HepG2 (cell line): ENCODE data around the gene MTA1. TPM values are rescaled to one million over a fixed set of nuclear protein-coding genes. Genes with fewer than 3 reads are reported as not detected.

Experiments
- ARNT ChIP-seq: fragments of 450-650 bp; IDR thresholded peaks from 2 replicates; pipeline ENCODE4 v1.6.1; 2017
- HNRNPLL ChIP-seq: fragments of 200-400 bp; formaldehyde crosslinking; IDR thresholded peaks from 2 replicates; pipeline ENCODE4 v1.6.1; 2017; ENCODE audit warnings: mild to moderate bottlenecking, low read depth, low read length; ENCODE audit not compliant: poor library complexity, severe bottlenecking
- JDP2 ChIP-seq: sonication (generic); formaldehyde crosslinking; IDR thresholded peaks from 2 replicates; pipeline ENCODE4 v1.8.1; 2022; ENCODE audit warnings: missing genetic modification reagents, borderline replicate concordance
- NONO ChIP-seq, 2 experiments: fragments of 450-650 bp in 1 of 2; sonication (generic) in 1 of 2; formaldehyde crosslinking in 1 of 2; IDR thresholded peaks in 1 of 2; conservative IDR thresholded peaks in 1 of 2; 2 replicates each; pipeline versions ENCODE4 v1.6.1 to v1.8.0; 2017 to 2022; ENCODE audit warnings: mild to moderate bottlenecking in 1 of 2, missing genetic modification reagents in 1 of 2, moderate library complexity in 1 of 2
- SATB2 ChIP-seq: sonication (generic); formaldehyde crosslinking; IDR thresholded peaks from 2 replicates; pipeline ENCODE4 v1.5.0; 2020; ENCODE audit warnings: missing genetic modification reagents
- SETDB1 ChIP-seq: sonication (generic); formaldehyde crosslinking; IDR thresholded peaks from 2 replicates; pipeline ENCODE4 v1.5.1; 2020; ENCODE audit warnings: missing genetic modification reagents, mild to moderate bottlenecking, borderline replicate concordance
- SMAD1 ChIP-seq: sonication (generic); formaldehyde crosslinking; IDR thresholded peaks from 2 replicates; pipeline ENCODE4 v1.4.0; 2020; ENCODE audit warnings: missing genetic modification reagents, low read depth, mild to moderate bottlenecking, borderline replicate concordance
- SNAI1 ChIP-seq: sonication (generic); formaldehyde crosslinking; IDR thresholded peaks from 2 replicates; pipeline ENCODE4 v1.5.0; 2020; ENCODE audit warnings: mild to moderate bottlenecking, missing genetic modification reagents, borderline replicate concordance
- ZFP41 ChIP-seq: sonication (generic); formaldehyde crosslinking; IDR thresholded peaks from 2 replicates; pipeline ENCODE4 v1.4.0; 2020; ENCODE audit warnings: mild to moderate bottlenecking, missing genetic modification reagents, borderline replicate concordance
- ZNF143 ChIP-seq: sonication (generic); formaldehyde crosslinking; IDR thresholded peaks from 2 replicates; pipeline ENCODE4 v1.4.0; 2020; ENCODE audit warnings: missing genetic modification reagents
- ZNF7 ChIP-seq: IDR thresholded peaks from 2 replicates; pipeline ENCODE4 v1.6.1; 2016; ENCODE audit warnings: missing biosample characterization, missing genetic modification reagents
- polyA plus RNA-seq, 8 experiments: library from polyadenylated mRNA; depleted of rRNA in 3 of 8; stranded (reverse) in 7 of 8; unstranded in 1 of 8; fragments of >200 nt; fragmentation: Illumina TruSeq in 4 of 8; extraction: Trizol in 4 of 8; gene quantifications; 2 replicates each; pipeline versions ENCODE4 v1.2.1 to v1.2.3, GENCODE V29; 2011 to 2016; ENCODE audit warnings: low read depth in 4 of 8, missing spikeins in 1 of 8, mixed read lengths in 1 of 8; ENCODE audit not compliant: insufficient read depth in 1 of 8
- total RNA-seq, 5 experiments: library from RNA; depleted of rRNA; stranded (reverse); fragments of >200 nt; fragmentation: Illumina TruSeq; extraction: Trizol; gene quantifications; 2 replicates each; pipeline ENCODE4 v1.2.3, GENCODE V29; 2016; ENCODE audit warnings: low read depth in 1 of 5
- TF ChIP-seq, protein P1 (sequence below): sonication (generic); formaldehyde crosslinking; IDR thresholded peaks from 2 replicates; pipeline ENCODE4 v1.8.0; 2022; ENCODE audit warnings: low read depth, missing genetic modification reagents
- TF ChIP-seq, protein P2 (sequence below): IDR thresholded peaks from 2 replicates; pipeline ENCODE4 v1.6.1; 2016; ENCODE audit warnings: low read depth
- TF ChIP-seq, protein P3 (sequence below), 2 experiments: sonication (generic) in 1 of 2; formaldehyde crosslinking in 1 of 2; IDR thresholded peaks; 2 replicates each; pipeline versions ENCODE4 v1.6.1 to v1.9.0; 2014 to 2022; ENCODE audit warnings: antibody characterized with exemption in 1 of 2, borderline replicate concordance in 1 of 2, inconsistent platforms in 1 of 2, low read depth in 1 of 2, missing genetic modification reagents in 1 of 2
- TF ChIP-seq, protein P4 (sequence below): sonication (generic); formaldehyde crosslinking; IDR thresholded peaks from 2 replicates; pipeline ENCODE4 v1.9.0; 2021; ENCODE audit warnings: missing genetic modification reagents, borderline replicate concordance

Gene MTA1
- total and polyA plus RNA-seq, 2 of the 13 experiments (the other 11 are each of a cell fraction or from before 2014, with no cell fraction given) = 35.2 to 85.8 TPM

DNA sequence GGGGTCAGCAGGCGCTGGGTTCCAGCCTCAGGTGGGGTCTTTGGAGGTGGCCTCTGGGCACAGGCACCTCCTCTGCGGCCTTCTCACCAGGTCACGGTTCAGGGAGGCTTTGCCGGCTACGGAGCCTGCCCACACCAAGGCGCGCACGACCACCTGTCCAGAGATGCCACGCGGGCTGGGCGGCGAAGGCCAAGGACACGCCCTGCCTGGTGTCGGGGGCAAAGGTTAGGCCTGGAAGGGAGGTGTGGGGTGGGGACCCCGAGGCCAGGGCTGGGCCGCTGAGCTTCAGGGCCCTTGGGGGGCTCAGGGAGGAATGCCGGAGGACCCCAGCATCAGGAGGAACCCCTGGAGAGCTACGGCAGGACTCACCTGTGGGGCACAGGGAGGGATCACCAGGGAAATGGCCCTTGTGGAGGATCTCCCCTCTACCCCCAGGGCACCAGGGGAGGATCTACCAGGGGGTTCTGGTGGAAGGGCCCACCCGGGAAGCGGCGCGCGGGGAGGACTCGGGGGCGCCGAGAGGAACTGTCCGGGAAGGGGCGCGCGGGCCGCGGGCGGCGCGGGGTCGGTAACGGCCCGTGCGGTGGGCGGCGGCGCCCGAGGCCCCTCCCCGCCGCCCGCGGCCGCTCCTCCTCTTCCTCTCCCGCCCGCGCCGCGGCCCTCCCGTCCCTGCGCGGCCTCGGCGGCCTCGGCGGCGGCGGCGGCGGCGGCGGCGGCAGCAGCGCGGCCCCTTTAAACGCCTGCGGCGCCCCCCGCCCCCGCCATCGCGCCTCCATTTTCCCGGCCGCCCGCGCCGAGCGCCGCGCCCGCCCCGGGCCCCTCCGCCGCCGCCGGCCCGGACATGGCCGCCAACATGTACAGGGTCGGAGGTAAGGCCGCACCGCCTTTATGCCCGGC, at the start of gene MTA1 (continued):
- TF ChIP-seq ZNF7 (CRISPR knock-in tag) = no peak
- TF ChIP-seq ZNF143 (CRISPR knock-in tag) = no peak
- TF ChIP-seq, protein P1, sequence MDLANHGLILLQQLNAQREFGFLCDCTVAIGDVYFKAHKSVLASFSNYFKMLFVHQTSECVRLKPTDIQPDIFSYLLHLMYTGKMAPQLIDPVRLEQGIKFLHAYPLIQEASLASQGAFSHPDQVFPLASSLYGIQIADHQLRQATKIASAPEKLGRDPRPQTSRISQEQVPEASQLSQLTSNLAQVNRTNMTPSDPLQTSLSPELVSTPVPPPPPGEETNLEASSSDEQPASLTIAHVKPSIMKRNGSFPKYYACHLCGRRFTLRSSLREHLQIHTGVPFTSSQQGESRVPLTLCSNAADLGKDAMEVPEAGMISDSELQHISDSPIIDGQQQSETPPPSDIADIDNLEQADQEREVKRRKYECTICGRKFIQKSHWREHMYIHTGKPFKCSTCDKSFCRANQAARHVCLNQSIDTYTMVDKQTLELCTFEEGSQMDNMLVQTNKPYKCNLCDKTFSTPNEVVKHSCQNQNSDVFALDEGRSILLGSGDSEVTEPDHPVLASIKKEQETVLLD (CRISPR knock-in tag) = peak; percentile 69; the same call in 1 of the 2 replicates
- no peak for TF ChIP-seq ZFP41
- TF ChIP-seq, protein P2, sequence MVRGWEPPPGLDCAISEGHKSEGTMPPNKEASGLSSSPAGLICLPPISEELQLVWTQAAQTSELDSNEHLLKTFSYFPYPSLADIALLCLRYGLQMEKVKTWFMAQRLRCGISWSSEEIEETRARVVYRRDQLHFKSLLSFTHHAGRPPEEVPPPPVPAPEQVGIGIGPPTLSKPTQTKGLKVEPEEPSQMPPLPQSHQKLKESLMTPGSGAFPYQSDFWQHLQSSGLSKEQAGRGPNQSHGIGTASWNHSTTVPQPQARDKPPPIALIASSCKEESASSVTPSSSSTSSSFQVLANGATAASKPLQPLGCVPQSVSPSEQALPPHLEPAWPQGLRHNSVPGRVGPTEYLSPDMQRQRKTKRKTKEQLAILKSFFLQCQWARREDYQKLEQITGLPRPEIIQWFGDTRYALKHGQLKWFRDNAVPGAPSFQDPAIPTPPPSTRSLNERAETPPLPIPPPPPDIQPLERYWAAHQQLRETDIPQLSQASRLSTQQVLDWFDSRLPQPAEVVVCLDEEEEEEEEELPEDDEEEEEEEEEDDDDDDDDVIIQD (CRISPR knock-in tag) = no peak
- TF ChIP-seq JDP2 (CRISPR knock-in tag) = no peak
- no peak for TF ChIP-seq NONO (IDR thresholded peaks at IDR 0.05)
- TF ChIP-seq NONO (CRISPR knock-in tag; conservative IDR thresholded peaks at IDR 0.05) = peak; percentile 83
- TF ChIP-seq, protein P3, sequence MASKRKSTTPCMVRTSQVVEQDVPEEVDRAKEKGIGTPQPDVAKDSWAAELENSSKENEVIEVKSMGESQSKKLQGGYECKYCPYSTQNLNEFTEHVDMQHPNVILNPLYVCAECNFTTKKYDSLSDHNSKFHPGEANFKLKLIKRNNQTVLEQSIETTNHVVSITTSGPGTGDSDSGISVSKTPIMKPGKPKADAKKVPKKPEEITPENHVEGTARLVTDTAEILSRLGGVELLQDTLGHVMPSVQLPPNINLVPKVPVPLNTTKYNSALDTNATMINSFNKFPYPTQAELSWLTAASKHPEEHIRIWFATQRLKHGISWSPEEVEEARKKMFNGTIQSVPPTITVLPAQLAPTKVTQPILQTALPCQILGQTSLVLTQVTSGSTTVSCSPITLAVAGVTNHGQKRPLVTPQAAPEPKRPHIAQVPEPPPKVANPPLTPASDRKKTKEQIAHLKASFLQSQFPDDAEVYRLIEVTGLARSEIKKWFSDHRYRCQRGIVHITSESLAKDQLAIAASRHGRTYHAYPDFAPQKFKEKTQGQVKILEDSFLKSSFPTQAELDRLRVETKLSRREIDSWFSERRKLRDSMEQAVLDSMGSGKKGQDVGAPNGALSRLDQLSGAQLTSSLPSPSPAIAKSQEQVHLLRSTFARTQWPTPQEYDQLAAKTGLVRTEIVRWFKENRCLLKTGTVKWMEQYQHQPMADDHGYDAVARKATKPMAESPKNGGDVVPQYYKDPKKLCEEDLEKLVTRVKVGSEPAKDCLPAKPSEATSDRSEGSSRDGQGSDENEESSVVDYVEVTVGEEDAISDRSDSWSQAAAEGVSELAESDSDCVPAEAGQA (IDR thresholded peaks at IDR 0.05; ENCODE audit: low read depth) = no peak
- TF ChIP-seq, protein P3 (CRISPR knock-in tag; IDR thresholded peaks at IDR 0.05; ENCODE audit: borderline replicate concordance) = no peak
- no peak for TF ChIP-seq SNAI1 (CRISPR knock-in tag)
- TF ChIP-seq, protein P4, sequence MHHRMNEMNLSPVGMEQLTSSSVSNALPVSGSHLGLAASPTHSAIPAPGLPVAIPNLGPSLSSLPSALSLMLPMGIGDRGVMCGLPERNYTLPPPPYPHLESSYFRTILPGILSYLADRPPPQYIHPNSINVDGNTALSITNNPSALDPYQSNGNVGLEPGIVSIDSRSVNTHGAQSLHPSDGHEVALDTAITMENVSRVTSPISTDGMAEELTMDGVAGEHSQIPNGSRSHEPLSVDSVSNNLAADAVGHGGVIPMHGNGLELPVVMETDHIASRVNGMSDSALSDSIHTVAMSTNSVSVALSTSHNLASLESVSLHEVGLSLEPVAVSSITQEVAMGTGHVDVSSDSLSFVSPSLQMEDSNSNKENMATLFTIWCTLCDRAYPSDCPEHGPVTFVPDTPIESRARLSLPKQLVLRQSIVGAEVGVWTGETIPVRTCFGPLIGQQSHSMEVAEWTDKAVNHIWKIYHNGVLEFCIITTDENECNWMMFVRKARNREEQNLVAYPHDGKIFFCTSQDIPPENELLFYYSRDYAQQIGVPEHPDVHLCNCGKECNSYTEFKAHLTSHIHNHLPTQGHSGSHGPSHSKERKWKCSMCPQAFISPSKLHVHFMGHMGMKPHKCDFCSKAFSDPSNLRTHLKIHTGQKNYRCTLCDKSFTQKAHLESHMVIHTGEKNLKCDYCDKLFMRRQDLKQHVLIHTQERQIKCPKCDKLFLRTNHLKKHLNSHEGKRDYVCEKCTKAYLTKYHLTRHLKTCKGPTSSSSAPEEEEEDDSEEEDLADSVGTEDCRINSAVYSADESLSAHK (CRISPR knock-in tag) = no peak
- no peak for TF ChIP-seq SETDB1
- TF ChIP-seq SATB2 (CRISPR knock-in tag) = 0 out of 2 replicates have a peak, but pooled peaks have one; percentile 32
- no peak for TF ChIP-seq ARNT
- no peak for TF ChIP-seq HNRNPLL
- TF ChIP-seq SMAD1 (CRISPR knock-in tag) = 0 out of 2 replicates have a peak, but pooled peaks have one; percentile 20
